GM13976 (cell line): Measurements from ENCODE around the gene PTGER1.

ENCODE experiments used
- DNase-seq: peaks from one replicate; pipeline ENCODE4 v3.0.0; 2012; ENCODE audit warnings: low spot score
- CTCF ChIP-seq: IDR thresholded peaks from 2 replicates; pipeline ENCODE4 v1.5.1; 2012; ENCODE audit warnings: borderline replicate concordance, mild to moderate bottlenecking; ENCODE audit not compliant: insufficient read depth; ENCODE audit errors: extremely low read depth, missing control alignments, control extremely low read depth
- in situ Hi-C: fragments of 300-500 bp; cut with MboI; formaldehyde crosslinking; loops from one replicate; pipeline ENCODE4 v1.12.0; 2022; ENCODE audit warnings: low sequenced_read_pairs, mixed read lengths, inconsistent platforms; ENCODE audit not compliant: unreplicated experiment

The PTGER1 gene

GRCh38 chr19:14502334-14503092, 27.4 kb upstream of the PTGER1 start:
- TF ChIP-seq CTCF = no peak
- in situ Hi-C loops = no loop called here
- DNase-seq = no peak

- in situ Hi-C loops = loop anchor here (25.0 kb wide), 1 partner anchor 310 kb away; no protein-coding TSS in a partner anchor
- TF ChIP-seq CTCF = no peak
- DNase-seq = peak; percentile 21
Observed at GRCh38 chr19:14497228-14497921, 22.2 kb upstream of the PTGER1 start.

- TF ChIP-seq CTCF = no peak
- in situ Hi-C loops = loop anchor here (25.0 kb wide), 1 partner anchor 310 kb away; no protein-coding TSS in a partner anchor
- DNase-seq = no peak
Observed at GRCh38 chr19:14496834-14497227, 21.7 kb upstream of the PTGER1 start.

GRCh38 chr19:14496029-14496833, 21.1 kb upstream of the PTGER1 start, which contains the start of gene GIPC1:
GIPC1 (minus strand) TSS chr19:14496127; CDS start chr19:14482976, 13,151 bp downstream.
- peak; percentile 99 for DNase-seq
- TF ChIP-seq CTCF = no peak
- in situ Hi-C loops = loop anchor here (25.0 kb wide), 1 partner anchor 309 kb away; no protein-coding TSS in a partner anchor

- no peak for TF ChIP-seq CTCF
- no peak for DNase-seq
- in situ Hi-C loops = loop anchor here (25.0 kb wide), 1 partner anchor 308 kb away; no protein-coding TSS in a partner anchor
Observed at GRCh38 chr19:14495672-14496028, 20.5 kb upstream of the PTGER1 start.

- in situ Hi-C loops = loop anchor here (25.0 kb wide), 1 partner anchor 308 kb away; no protein-coding TSS in a partner anchor
- peak; percentile 47 for DNase-seq
- TF ChIP-seq CTCF = no peak
Observed at GRCh38 chr19:14494910-14495671, 19.9 kb upstream of the PTGER1 start.
